ENCODE data around the gene EIF4G1.

EIF4G1 gene

GRCh38 chr3:184352149-184352785 is 37.9 kb downstream of the EIF4G1 start:
- no peak for DNase-seq

- DNase-seq: no peak
Measured at GRCh38 chr3:184352897-184353545, 38.6 kb downstream of the EIF4G1 start.

GRCh38 chr3:184353546-184353941 is 39.1 kb downstream of the EIF4G1 start:
- no peak for DNase-seq

- DNase-seq: peak; percentile 74 to 77
Measured at GRCh38 chr3:184354121-184354728, 39.8 kb downstream of the EIF4G1 start.

- no peak for DNase-seq
Measured at GRCh38 chr3:184354754-184355153, 40.3 kb downstream of the EIF4G1 start.

- no peak for DNase-seq
Measured at GRCh38 chr3:184355261-184356040, 41.0 kb downstream of the EIF4G1 start.

GRCh38 chr3:184357248-184358123 is 43.1 kb downstream of the EIF4G1 start:
- DNase-seq: no peak

- no peak for DNase-seq
Measured at GRCh38 chr3:184358124-184358767, 43.8 kb downstream of the EIF4G1 start.

GRCh38 chr3:184358921-184359350 is 44.5 kb downstream of the EIF4G1 start:
- no peak for DNase-seq

- no peak for DNase-seq
Measured at GRCh38 chr3:184359610-184360009, 45.2 kb downstream of the EIF4G1 start.

GRCh38 chr3:184360070-184360928 is 45.9 kb downstream of the EIF4G1 start:
- DNase-seq: no peak

- no peak for DNase-seq
Measured at GRCh38 chr3:184360929-184361531, 46.6 kb downstream of the EIF4G1 start.

GRCh38 chr3:184361532-184361931 is 47.1 kb downstream of the EIF4G1 start, which contains the start of the genes CLCN2 and POLR2H:
Gene CLCN2 (minus strand): TSS chr3:184361605. CDS start chr3:184361479, 126 bp downstream.
Gene POLR2H (plus strand): TSS chr3:184361710. CDS start chr3:184363493, 1,783 bp downstream.
- peak; percentile 54 to 59 for DNase-seq

GRCh38 chr3:184361932-184362667 is 47.7 kb downstream of the EIF4G1 start:
- peak; percentile 60 to 71 for DNase-seq

GRCh38 chr3:184362668-184363546 is 48.5 kb downstream of the EIF4G1 start:
- DNase-seq: peak; percentile 94 to 97

- no peak for DNase-seq
Measured at GRCh38 chr3:184366619-184367289, 52.3 kb downstream of the EIF4G1 start.

- no peak for DNase-seq
Measured at GRCh38 chr3:184368116-184368515, 53.7 kb downstream of the EIF4G1 start.

Data from activated CD4-positive, alpha-beta T cell treated with anti-CD3 and anti-CD28 coated beads, Interleukin-2, amount 50 U/mL, for 48 hours (primary cell).